ENCODE measurements around the gene DHDH.

DNA sequence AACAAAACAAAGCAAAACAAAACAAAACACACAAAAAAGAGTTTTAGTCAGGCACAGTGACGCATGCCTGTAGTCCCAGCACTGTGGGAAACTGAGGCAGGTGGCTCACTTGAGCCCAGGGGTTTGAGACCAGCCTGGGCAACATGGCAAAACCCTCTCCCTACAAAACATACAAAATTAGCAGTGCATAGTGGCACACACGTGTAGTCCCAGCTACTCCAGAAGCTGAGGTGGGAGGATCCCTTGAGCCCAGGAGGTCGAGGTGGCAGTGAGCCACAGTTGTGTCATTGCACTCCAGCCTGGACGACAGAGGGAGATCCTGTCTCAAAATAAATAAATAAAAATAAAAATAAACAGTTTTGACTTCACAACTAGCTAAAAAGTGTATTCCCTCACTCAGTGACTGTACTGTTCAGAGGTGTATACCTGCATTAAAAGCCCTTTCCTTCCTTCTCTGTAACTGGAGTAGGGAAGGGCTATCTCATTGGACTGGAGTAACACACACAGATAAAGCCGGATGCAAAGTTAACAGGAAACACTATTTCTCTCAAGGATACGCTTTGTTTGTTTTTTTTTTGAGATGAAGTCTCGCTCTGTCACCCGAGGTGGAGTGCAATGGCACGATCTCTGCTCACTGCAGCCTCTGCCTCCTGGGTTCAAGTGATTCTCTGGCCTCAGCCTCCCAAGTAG lies 17.5 kb downstream of the DHDH start:
- TF ChIP-seq, protein P1, sequence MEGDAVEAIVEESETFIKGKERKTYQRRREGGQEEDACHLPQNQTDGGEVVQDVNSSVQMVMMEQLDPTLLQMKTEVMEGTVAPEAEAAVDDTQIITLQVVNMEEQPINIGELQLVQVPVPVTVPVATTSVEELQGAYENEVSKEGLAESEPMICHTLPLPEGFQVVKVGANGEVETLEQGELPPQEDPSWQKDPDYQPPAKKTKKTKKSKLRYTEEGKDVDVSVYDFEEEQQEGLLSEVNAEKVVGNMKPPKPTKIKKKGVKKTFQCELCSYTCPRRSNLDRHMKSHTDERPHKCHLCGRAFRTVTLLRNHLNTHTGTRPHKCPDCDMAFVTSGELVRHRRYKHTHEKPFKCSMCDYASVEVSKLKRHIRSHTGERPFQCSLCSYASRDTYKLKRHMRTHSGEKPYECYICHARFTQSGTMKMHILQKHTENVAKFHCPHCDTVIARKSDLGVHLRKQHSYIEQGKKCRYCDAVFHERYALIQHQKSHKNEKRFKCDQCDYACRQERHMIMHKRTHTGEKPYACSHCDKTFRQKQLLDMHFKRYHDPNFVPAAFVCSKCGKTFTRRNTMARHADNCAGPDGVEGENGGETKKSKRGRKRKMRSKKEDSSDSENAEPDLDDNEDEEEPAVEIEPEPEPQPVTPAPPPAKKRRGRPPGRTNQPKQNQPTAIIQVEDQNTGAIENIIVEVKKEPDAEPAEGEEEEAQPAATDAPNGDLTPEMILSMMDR (conservative IDR thresholded peaks at IDR 0.05) = no peak
- TF ChIP-seq EZH2 (IDR thresholded peaks at IDR 0.05; ENCODE audit: low read depth) = no peak
